ENCODE measurements around the gene CYBC1. TPM values are rescaled to one million over a fixed set of nuclear protein-coding genes. Genes with fewer than 3 reads are reported as not detected.

The CYBC1 gene
- total RNA-seq, 1 experiment from 2014 or later: 71.7 TPM

DNA sequence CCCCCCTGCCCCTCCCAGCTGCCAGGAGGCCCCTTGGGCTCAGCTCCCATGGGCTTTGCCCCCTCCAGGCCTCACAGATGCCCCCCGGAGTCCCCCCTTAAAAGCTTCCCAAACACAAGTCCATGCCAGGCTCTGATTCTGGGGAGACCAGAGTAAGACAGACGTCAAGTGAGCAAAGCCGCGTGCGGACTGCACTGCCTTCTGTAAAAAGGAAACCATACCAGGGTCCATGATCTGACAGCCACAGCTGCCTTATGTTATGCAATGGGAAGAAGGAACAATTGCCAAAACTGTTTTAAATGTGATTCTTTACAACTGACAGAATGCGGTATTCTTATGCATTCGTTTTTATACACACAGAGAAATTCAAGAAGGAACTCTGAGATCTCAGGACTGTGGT, 50.3 kb downstream of the CYBC1 start:
- no peaks in the 10 kb centered on the region for H3K4me1 Mint-ChIP-seq
- ATAC-seq (no peak), DNase-seq (ENCODE audit: low spot score) (no peak)
- peaks cover 9% of the 10 kb centered on the region for H3K36me3 Mint-ChIP-seq
- H3K27me3 Mint-ChIP-seq (ENCODE audit: low read depth): no peaks in the 10 kb centered on the region
- CTCF ChIA-PET: interaction anchor here (1.0 kb wide), 1 partner anchor 24 kb away, joined by 3 read pairs; no protein-coding TSS in a partner anchor
- no peak overlapping the region for H3K27ac Mint-ChIP-seq
- TF ChIP-seq ZNF532 (CRISPR knock-in tag; IDR thresholded peaks at IDR 0.05; ENCODE audit: borderline replicate concordance): no peak
- no peak for TF ChIP-seq GRHL2 (CRISPR knock-in tag; IDR thresholded peaks at IDR 0.05; ENCODE audit: insufficient replicate concordance, severe bottlenecking)
- TF ChIP-seq, protein P1, sequence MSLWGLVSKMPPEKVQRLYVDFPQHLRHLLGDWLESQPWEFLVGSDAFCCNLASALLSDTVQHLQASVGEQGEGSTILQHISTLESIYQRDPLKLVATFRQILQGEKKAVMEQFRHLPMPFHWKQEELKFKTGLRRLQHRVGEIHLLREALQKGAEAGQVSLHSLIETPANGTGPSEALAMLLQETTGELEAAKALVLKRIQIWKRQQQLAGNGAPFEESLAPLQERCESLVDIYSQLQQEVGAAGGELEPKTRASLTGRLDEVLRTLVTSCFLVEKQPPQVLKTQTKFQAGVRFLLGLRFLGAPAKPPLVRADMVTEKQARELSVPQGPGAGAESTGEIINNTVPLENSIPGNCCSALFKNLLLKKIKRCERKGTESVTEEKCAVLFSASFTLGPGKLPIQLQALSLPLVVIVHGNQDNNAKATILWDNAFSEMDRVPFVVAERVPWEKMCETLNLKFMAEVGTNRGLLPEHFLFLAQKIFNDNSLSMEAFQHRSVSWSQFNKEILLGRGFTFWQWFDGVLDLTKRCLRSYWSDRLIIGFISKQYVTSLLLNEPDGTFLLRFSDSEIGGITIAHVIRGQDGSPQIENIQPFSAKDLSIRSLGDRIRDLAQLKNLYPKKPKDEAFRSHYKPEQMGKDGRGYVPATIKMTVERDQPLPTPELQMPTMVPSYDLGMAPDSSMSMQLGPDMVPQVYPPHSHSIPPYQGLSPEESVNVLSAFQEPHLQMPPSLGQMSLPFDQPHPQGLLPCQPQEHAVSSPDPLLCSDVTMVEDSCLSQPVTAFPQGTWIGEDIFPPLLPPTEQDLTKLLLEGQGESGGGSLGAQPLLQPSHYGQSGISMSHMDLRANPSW (CRISPR knock-in tag; conservative IDR thresholded peaks at IDR 0.05; ENCODE audit: low read depth): no peak
- no peak for TF ChIP-seq ATF1 (CRISPR knock-in tag; IDR thresholded peaks at IDR 0.05)
- no peak for TF ChIP-seq OVOL2 (CRISPR knock-in tag; IDR thresholded peaks at IDR 0.05; ENCODE audit: borderline replicate concordance)
- TF ChIP-seq NFATC4 (CRISPR knock-in tag; IDR thresholded peaks at IDR 0.05): no peak
- no peak for TF ChIP-seq NR1H2 (CRISPR knock-in tag; IDR thresholded peaks at IDR 0.05)
- TF ChIP-seq GTF2I (CRISPR knock-in tag; conservative IDR thresholded peaks at IDR 0.05): no peak
- TF ChIP-seq SOX15 (CRISPR knock-in tag; IDR thresholded peaks at IDR 0.05): no peak
- TF ChIP-seq, protein P2, sequence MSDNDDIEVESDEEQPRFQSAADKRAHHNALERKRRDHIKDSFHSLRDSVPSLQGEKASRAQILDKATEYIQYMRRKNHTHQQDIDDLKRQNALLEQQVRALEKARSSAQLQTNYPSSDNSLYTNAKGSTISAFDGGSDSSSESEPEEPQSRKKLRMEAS (CRISPR knock-in tag; IDR thresholded peaks at IDR 0.05): no peak
- TF ChIP-seq JUN (CRISPR knock-in tag; IDR thresholded peaks at IDR 0.05): no peak
- POLR2A ChIA-PET: interaction anchor here (0.6 kb wide), 1 partner anchor 26 kb away, joined by 3 read pairs; no protein-coding TSS in a partner anchor
- H3K4me3 Mint-ChIP-seq: no peak overlapping the region
- H3K9me3 Mint-ChIP-seq: no peaks in the 10 kb centered on the region

GRCh38 chr17:82399601-82400101, 50.9 kb downstream of the CYBC1 start:
- ATAC-seq (no peak), DNase-seq (ENCODE audit: low spot score) (no peak)
- H3K9me3 Mint-ChIP-seq: no peaks in the 10 kb centered on the region
- no peak overlapping the region; the same call in 1 of the 2 replicates for H3K27ac Mint-ChIP-seq
- POLR2A ChIA-PET: no interaction called here
- TF ChIP-seq MXD4 (CRISPR knock-in tag; IDR thresholded peaks at IDR 0.05; ENCODE audit: borderline replicate concordance) (no peak), ZNF219 (CRISPR knock-in tag; IDR thresholded peaks at IDR 0.05; ENCODE audit: borderline replicate concordance) (no peak), SP1 (CRISPR knock-in tag; conservative IDR thresholded peaks at IDR 0.05) (no peak), FOXP1 (CRISPR knock-in tag; IDR thresholded peaks at IDR 0.05; ENCODE audit: borderline replicate concordance) (no peak), CREM (CRISPR knock-in tag; IDR thresholded peaks at IDR 0.05) (no peak), ZNF423 (CRISPR knock-in tag; IDR thresholded peaks at IDR 0.05) (no peak), ZBTB21 (CRISPR knock-in tag; IDR thresholded peaks at IDR 0.05; ENCODE audit: borderline replicate concordance) (no peak)
- TF ChIP-seq, protein P3, sequence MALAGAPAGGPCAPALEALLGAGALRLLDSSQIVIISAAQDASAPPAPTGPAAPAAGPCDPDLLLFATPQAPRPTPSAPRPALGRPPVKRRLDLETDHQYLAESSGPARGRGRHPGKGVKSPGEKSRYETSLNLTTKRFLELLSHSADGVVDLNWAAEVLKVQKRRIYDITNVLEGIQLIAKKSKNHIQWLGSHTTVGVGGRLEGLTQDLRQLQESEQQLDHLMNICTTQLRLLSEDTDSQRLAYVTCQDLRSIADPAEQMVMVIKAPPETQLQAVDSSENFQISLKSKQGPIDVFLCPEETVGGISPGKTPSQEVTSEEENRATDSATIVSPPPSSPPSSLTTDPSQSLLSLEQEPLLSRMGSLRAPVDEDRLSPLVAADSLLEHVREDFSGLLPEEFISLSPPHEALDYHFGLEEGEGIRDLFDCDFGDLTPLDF (CRISPR knock-in tag; IDR thresholded peaks at IDR 0.05): no peak
- no peaks in the 10 kb centered on the region for H3K27me3 Mint-ChIP-seq (ENCODE audit: low read depth)
- H3K36me3 Mint-ChIP-seq: peaks cover 9% of the 10 kb centered on the region
- CTCF ChIA-PET: interaction anchor here (1.0 kb wide), 1 partner anchor 24 kb away, joined by 3 read pairs; no protein-coding TSS in a partner anchor
- no peak overlapping the region for H3K4me3 Mint-ChIP-seq
- H3K4me1 Mint-ChIP-seq: no peaks in the 10 kb centered on the region

All from WTC11 (cell line).